ENCODE results near the gene ADPRHL1.
"Not testable (repeated sequence)": the region's sequence is repeated elsewhere in the genome, so short reads cannot be mapped to it uniquely, and the experiment has no call there.

- not testable (repeated sequence) for TF ChIP-seq CTCF (conservative IDR thresholded peaks at IDR 0.05 in 1 of 2, IDR thresholded peaks at IDR 0.05 in 1 of 2; ENCODE audit: low read depth in 1 of 2, low read length in 2 of 2); EZH2 (IDR thresholded peaks at IDR 0.05; ENCODE audit: low read length, missing control alignments)
Observed at GRCh38 chr13:113389586-113389985, 63.7 kb downstream of the ADPRHL1 start.

Measured in fibroblast of lung (primary cell).